Lower lobe of right lung (tissue), 2 donors: ENCODE measurements around the gene INPP5A. TPM values are rescaled to one million over a fixed set of nuclear protein-coding genes. Genes with fewer than 3 reads are reported as not detected.
"Not testable (repeated sequence)": the region's sequence is repeated elsewhere in the genome, so short reads cannot be mapped to it uniquely, and the experiment has no call there.

Experiments
- ATAC-seq, 2 donors: fragments of 200-7000 bp; cut with Tn5 transposase; one replicate each; pipeline ENCODE4 v1.9.1; 2020 to 2022; ENCODE audit warnings: mild to moderate bottlenecking in 2 of 2, moderate library complexity in 2 of 2
- DNase-seq: peaks from one replicate; pipeline ENCODE4 v3.0.0-alpha.2; 2020
- H3K27ac ChIP-seq: fragments of 200-600 bp; one replicate; pipeline ENCODE4 v1.8.0; 2022
- H3K27me3 ChIP-seq: fragments of 200-600 bp; one replicate; pipeline ENCODE4 v1.8.0; 2022; ENCODE audit warnings: low read depth
- H3K36me3 ChIP-seq: fragments of 200-600 bp; one replicate; pipeline ENCODE4 v1.8.0; 2022; ENCODE audit warnings: mild to moderate bottlenecking
- H3K4me1 ChIP-seq: fragments of 200-600 bp; one replicate; pipeline ENCODE4 v1.8.0; 2022
- H3K4me3 ChIP-seq: fragments of 200-600 bp; one replicate; pipeline ENCODE4 v1.8.0; 2022; ENCODE audit warnings: mild to moderate bottlenecking
- H3K9me3 ChIP-seq: fragments of 200-600 bp; one replicate; pipeline ENCODE4 v1.8.0; 2022
- CTCF ChIP-seq: fragments of 200-600 bp; IDR thresholded peaks from one replicate; pipeline ENCODE4 v1.8.0; 2022; ENCODE audit warnings: antibody characterized with exemption, mild to moderate bottlenecking
- intact Hi-C: fragments of 100-400 bp; cut with DNase I; formaldehyde crosslinking; loops from one replicate; pipeline ENCODE4 v1.11.0; 2022
- total RNA-seq: library from RNA; stranded (reverse); fragmentation: NEBNext Ultra II Directional; extraction: Animal tissue kit (Norgen Biotek cat#: 25700); gene quantifications from one replicate; pipeline ENCODE4 v1.2.1, GENCODE V29; 2021
- donor health status: DM: no; HTN: yes; CAD: no; lungs with severe emphysema.

INPP5A gene
- total RNA-seq, 1 donor from 2014 or later = 34.1 TPM

DNA sequence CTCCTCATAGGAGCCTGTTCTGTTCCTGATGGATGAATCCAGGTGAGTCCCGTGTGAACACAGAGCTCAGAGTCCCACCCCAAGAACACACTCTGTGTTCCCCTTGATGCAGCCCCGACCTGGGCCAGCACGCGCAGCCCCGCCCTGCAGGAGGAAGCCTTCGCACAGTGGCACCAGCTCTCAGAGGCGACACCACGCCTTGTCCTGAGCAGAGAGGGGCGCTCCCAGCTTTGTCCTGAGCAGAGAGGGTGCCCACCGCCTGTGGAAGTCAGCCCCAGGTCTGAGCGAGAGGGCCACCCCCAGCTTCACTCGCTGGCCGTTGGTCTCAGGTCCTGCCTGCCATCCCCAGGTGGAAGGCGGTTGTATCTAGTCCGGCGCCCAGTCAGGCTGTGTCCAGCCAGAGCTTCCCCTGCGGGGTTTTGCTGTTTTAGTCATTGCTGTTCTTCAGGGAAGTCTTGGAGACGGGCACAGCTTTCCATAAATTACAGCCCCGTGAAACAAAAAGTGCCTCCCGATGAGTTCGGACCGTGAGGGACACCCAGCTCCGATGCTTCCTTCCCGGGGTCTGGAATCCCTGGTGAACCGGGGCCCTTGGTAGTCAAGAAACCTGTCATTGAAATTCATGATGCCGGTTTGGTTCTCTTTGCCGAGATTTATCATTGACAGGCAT, 204.7 kb downstream of the INPP5A start:
- no peaks in the 10 kb centered on the region for H3K4me1 ChIP-seq
- H3K27me3 ChIP-seq = no peaks in the 10 kb centered on the region
- no peak for TF ChIP-seq CTCF
- no peak overlapping the region for H3K4me3 ChIP-seq
- no peak overlapping the region for H3K27ac ChIP-seq
- intact Hi-C loops = no loop called here
- H3K9me3 ChIP-seq = no peaks in the 10 kb centered on the region
- H3K36me3 ChIP-seq = peaks cover 3% of the 10 kb centered on the region
- DNase-seq = no peak
- no peak for ATAC-seq

DNA sequence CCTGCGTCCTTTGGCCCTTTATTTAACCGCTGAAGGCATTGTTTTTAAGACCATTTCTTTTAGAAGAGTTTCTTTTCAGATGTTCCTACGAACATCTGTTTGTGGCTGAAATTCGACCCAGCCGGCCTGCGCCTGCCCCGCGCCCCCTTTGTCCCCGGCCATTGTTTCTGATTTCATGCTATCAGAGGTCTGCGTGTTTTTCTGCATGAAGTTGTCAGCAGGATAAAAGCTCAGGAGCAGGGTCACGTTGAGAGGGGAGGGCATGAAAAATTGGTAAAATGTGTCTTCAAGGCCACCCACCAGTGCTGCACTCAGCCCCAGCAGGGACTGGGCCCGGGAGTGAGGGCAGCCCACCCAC, 205.2 kb downstream of the INPP5A start:
- H3K4me3 ChIP-seq = no peak overlapping the region
- no peaks in the 10 kb centered on the region for H3K27me3 ChIP-seq
- DNase-seq = no peak
- TF ChIP-seq CTCF = no peak
- no peak for ATAC-seq
- intact Hi-C loops = no loop called here
- H3K4me1 ChIP-seq = no peaks in the 10 kb centered on the region
- H3K9me3 ChIP-seq = no peaks in the 10 kb centered on the region
- peaks cover 3% of the 10 kb centered on the region for H3K36me3 ChIP-seq
- no peak overlapping the region for H3K27ac ChIP-seq

- ATAC-seq, H3K27me3 ChIP-seq, H3K9me3 ChIP-seq, H3K4me3 ChIP-seq, H3K27ac ChIP-seq, H3K4me1 ChIP-seq, DNase-seq, H3K36me3 ChIP-seq, intact Hi-C loops: not testable (repeated sequence)
Measured at GRCh38 chr10:132743196-132743924, 205.8 kb downstream of the INPP5A start.

DNA sequence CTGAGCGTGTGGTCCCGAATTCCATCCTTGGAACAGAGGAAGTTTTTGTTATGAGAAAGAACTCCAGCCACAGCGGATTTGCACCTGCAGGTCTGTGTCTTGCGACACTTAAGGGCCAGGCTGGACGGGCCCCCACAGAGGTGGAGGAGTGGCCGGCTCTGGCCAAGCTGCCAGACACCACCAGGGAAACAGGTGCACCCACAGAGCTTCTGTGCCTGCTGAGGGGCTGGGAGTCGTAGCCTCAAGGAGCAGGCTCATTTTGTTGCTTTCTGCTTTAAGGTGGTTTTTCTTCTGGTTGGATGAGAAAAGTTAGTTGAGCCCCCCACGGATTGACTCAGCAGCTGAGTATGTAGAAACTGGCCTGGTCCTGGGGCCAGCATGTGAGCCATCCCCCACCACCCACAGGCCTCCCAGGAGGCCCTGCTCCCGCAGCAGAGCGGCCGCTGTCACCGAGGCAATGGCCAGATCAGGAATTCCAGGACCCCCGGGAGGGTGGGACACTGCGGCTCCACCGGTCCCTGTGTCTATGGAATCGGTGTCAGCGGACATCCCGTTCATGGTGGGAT, 206.4 kb downstream of the INPP5A start:
- intact Hi-C loops = no loop called here
- no peak for DNase-seq
- no peak for TF ChIP-seq CTCF
- H3K27ac ChIP-seq = no peak overlapping the region
- ATAC-seq = no peak
- H3K4me3 ChIP-seq = no peak overlapping the region
- no peaks in the 10 kb centered on the region for H3K27me3 ChIP-seq
- H3K4me1 ChIP-seq = no peaks in the 10 kb centered on the region
- no peaks in the 10 kb centered on the region for H3K9me3 ChIP-seq
- peaks cover 4% of the 10 kb centered on the region for H3K36me3 ChIP-seq

DNA sequence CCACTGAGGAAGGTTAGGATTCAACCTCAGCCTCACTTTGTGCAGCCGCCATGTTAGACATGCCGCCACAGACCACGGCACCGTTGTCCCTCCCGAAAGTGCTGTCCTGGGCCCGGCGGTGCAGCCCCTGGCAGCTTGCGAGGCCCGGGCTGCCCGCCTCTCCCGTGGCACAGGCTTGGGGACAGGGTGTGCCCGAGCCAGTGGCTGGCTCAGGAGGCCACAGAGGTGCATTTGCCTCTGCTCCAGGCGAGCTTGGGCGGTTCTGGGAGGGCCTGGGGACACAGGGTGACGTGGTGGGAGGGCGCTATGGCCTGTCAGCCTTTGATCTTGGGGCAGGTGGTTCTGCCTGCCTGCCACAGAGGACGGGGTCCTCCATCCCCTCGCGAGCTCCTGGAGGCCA, 207.3 kb downstream of the INPP5A start:
- H3K4me1 ChIP-seq = no peaks in the 10 kb centered on the region
- ATAC-seq = no peak
- no peaks in the 10 kb centered on the region for H3K9me3 ChIP-seq
- H3K4me3 ChIP-seq = no peak overlapping the region
- no peak for TF ChIP-seq CTCF
- H3K27ac ChIP-seq = no peak overlapping the region
- peaks cover 12% of the 10 kb centered on the region for H3K36me3 ChIP-seq
- no peak for DNase-seq
- intact Hi-C loops = no loop called here
- no peaks in the 10 kb centered on the region for H3K27me3 ChIP-seq

DNA sequence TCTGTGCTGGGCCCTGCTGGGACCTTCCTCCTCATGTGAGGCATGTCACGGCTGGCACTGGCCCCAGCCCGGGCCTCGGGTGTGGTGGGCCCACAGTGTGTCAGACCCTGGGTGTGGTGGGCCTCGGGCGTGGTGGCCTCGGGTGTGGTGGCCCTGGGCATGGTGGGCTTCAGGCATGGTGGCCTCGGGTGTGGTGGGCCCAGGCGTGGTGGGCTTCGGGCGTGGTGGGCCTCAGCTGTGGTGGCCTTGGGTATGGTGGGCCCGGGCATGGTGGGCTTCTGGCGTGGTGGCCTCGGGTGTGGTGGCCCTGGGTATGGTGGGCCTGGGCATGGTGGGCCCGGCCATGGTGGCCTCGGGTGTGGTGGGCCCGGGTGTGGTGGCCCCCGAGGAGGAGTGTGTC, 207.9 kb downstream of the INPP5A start:
- no peak overlapping the region for H3K27ac ChIP-seq
- no peaks in the 10 kb centered on the region for H3K4me1 ChIP-seq
- H3K36me3 ChIP-seq = peaks cover 19% of the 10 kb centered on the region
- DNase-seq (no peak), ATAC-seq (no peak)
- intact Hi-C loops = no loop called here
- no peaks in the 10 kb centered on the region for H3K27me3 ChIP-seq
- no peak overlapping the region for H3K4me3 ChIP-seq
- no peak for TF ChIP-seq CTCF
- no peaks in the 10 kb centered on the region for H3K9me3 ChIP-seq
